GM19468 (cell line): ENCODE data around the gene SASH3.

Experiments
- ATAC-seq: cut with Tn5 transposase; IDR thresholded peaks from one replicate; pipeline ENCODE4 v1.9.1; 2021; ENCODE audit warnings: mild to moderate bottlenecking, moderate library complexity, moderate number of reproducible peaks; ENCODE audit not compliant: unreplicated experiment; ENCODE audit errors: extremely low read depth

SASH3 gene

DNA sequence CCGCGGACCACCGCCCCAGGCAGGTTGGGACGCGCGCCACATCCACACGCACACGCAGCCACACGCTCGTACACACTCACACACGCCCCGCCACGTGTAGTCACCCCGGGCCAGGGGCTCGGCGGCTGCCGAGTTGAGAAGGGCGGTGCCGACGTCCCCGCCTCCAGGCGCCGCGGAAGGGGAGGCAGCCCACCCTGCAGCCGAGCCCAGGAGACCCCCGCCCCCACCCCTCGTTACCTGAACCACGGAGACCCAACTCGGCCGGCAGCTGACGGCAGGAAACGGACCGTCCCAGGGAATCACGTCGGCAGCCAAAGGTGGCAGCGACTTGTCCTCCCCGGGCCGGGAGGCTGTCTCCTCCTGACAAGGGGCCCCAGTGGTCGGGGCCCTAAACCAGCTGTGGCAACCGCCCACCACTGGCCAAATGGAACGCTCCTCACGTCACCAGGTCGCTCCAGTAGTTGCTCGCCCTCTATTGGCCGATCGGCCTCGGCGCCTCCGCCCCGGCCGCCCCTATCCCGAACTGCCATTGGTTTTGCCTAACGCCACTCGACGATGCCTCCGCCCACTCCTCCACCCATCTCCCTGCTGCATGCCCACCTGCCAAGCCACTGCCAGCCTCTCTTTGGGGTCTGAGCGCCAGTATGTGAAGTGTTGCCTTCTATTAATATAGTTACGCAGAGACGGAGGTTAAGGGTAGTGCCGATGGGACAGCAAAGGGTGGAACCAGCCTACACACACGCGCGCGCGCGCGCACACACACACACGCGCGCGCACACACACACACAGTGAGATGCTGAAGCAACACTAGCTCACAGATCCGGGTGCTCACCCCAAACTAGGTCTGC, 63.9 kb downstream of the SASH3 start, which contains the start of gene ZDHHC9:
Gene ZDHHC9, minus strand, starts transcription at position 428 of the 848 bp plus-strand sequence. CDS start 1,941 bp downstream, outside the sequence.
- peak; percentile 79 for ATAC-seq
